Stimulated activated CD4-positive, alpha-beta T cell treated with anti-CD3 and anti-CD28 coated beads, Interleukin-1b, Interleukin-23, amount 100 ng/mL, for 24 hours (primary cell): ENCODE results near the gene PARD6A.
"Not testable (repeated sequence)": the region's sequence is repeated elsewhere in the genome, so short reads cannot be mapped to it uniquely, and the experiment has no call there.

Experiments
- DNase-seq, 4 experiments: peaks; one replicate each; pipeline ENCODE4 v3.0.0-alpha.2; 2020; ENCODE audit warnings: low read depth in 4 of 4, low spot score in 1 of 4

Gene PARD6A

GRCh38 chr16:67683767-67684166 lies 23.0 kb downstream of the PARD6A start:
- no peak for DNase-seq

- no peak for DNase-seq
Observed at GRCh38 chr16:67685388-67686112, 24.8 kb downstream of the PARD6A start.

GRCh38 chr16:67693517-67694285 lies 32.9 kb downstream of the PARD6A start:
- not testable (repeated sequence) for DNase-seq

- no peak for DNase-seq
Observed at GRCh38 chr16:67694611-67695010, 33.9 kb downstream of the PARD6A start.

- no peak for DNase-seq
Observed at GRCh38 chr16:67697422-67698185, 36.8 kb downstream of the PARD6A start.

- DNase-seq, result no peak
Observed at GRCh38 chr16:67699265-67699664, 38.5 kb downstream of the PARD6A start.

GRCh38 chr16:67701420-67701819 lies 40.7 kb downstream of the PARD6A start:
- DNase-seq, result no peak

- no peak for DNase-seq
Observed at GRCh38 chr16:67702130-67702529, 41.4 kb downstream of the PARD6A start.

GRCh38 chr16:67703626-67704025 lies 42.9 kb downstream of the PARD6A start:
- no peak for DNase-seq

- DNase-seq, result no peak
Observed at GRCh38 chr16:67704110-67704509, 43.4 kb downstream of the PARD6A start.

GRCh38 chr16:67707210-67707609 lies 46.5 kb downstream of the PARD6A start:
- no peak for DNase-seq

GRCh38 chr16:67707790-67708189 lies 47.0 kb downstream of the PARD6A start:
- no peak for DNase-seq

GRCh38 chr16:67708368-67708771 lies 47.6 kb downstream of the PARD6A start:
- DNase-seq, result no peak

GRCh38 chr16:67709050-67709449 lies 48.3 kb downstream of the PARD6A start:
- no peak for DNase-seq

- DNase-seq, result no peak
Observed at GRCh38 chr16:67710607-67711006, 49.8 kb downstream of the PARD6A start.
